ENCODE results near the gene SEMA6A. TPM values are rescaled to one million over a fixed set of nuclear protein-coding genes. Genes with fewer than 3 reads are reported as not detected.
A peak's percentile ranks its signal among the peaks of the same experiment; 100 is the strongest.

The SEMA6A gene
- polyA plus RNA-seq, 3 donors = 0.16 TPM; not detected in 2

GRCh38 chr5:116467465-116467843, 107.2 kb downstream of the SEMA6A start:
- no peak for TF ChIP-seq CTCF (IDR thresholded peaks at IDR 0.05)
- Histone ChIP-seq H3K9ac (ENCODE audit: insufficient read depth, low read length, poor library complexity, severe bottlenecking) (no peak overlapping the region), H3K27me3 (ENCODE audit: control insufficient read depth in 2 of 2, insufficient read depth in 2 of 2, low read length in 2 of 2) (no peaks in the 10 kb centered on the region), H3K9me3 (replicated peaks in 1 of 2; ENCODE audit: control insufficient read depth in 1 of 2, insufficient read depth in 1 of 2, low read length in 2 of 2) (peaks cover 8 to 12% of the 10 kb centered on the region in 2 donors), H3K27ac (ENCODE audit: low read depth in 1 of 2, low read length in 2 of 2) (no peak overlapping the region), H3K4me2 (replicated peaks; ENCODE audit: extremely low read depth, low read length, poor library complexity, severe bottlenecking) (no peak overlapping the region), H3K79me2 (ENCODE audit: insufficient read depth, low read length) (no peaks in the 10 kb centered on the region), H3K36me3 (replicated peaks in 1 of 2; ENCODE audit: control insufficient read depth in 1 of 2, insufficient read depth in 2 of 2, low read length in 2 of 2) (no peaks in the 10 kb centered on the region), H4K20me1 (ENCODE audit: insufficient read depth, low read length) (no peaks in the 10 kb centered on the region), H3K4me1 (ENCODE audit: control insufficient read depth in 1 of 2, insufficient read depth in 2 of 2, low read length in 2 of 2) (no peaks in the 10 kb centered on the region), H2AFZ (ENCODE audit: insufficient read depth, low read depth, low read length, poor library complexity, severe bottlenecking) (no peak overlapping the region), H3K4me3 (replicated peaks in 1 of 3; ENCODE audit: low read depth in 2 of 3, low read length in 3 of 3) (no peak overlapping the region)
- peaks cover 0 to 1% (median 0%) of the 10 kb centered on the region in 3 donors for H3K27me3 Mint-ChIP-seq (ENCODE audit: low read depth in 3 of 3)
- H3K9me3 Mint-ChIP-seq = peaks cover 0 to 16% (median 6%) of the 10 kb centered on the region in 7 donors
- peak overlapping the region in 1 of 7 donors; percentile 28 for H3K27ac Mint-ChIP-seq
- WGBS (ENCODE audit: insufficient coverage) = 100% methylated on average over 1 of the region's 5 CpGs
- H3K36me3 Mint-ChIP-seq = peaks cover 2 to 5% of the 10 kb centered on the region in 2 donors
- intact Hi-C loops (cut with micrococcal nuclease) = no loop called here
- H3K4me3 Mint-ChIP-seq = no peak overlapping the region
- DNase-seq = no peak
- H3K4me1 Mint-ChIP-seq = no peaks in the 10 kb centered on the region

- no peaks in the 10 kb centered on the region for H3K4me1 ChIP-seq (ENCODE audit: control insufficient read depth in 1 of 2, insufficient read depth in 2 of 2, low read length in 2 of 2)
- intact Hi-C loops (cut with micrococcal nuclease) = no loop called here
- Mint-ChIP-seq H3K9me3 (peaks cover 0 to 16% (median 6%) of the 10 kb centered on the region in 7 donors), H3K36me3 (peaks cover 2 to 5% of the 10 kb centered on the region in 2 donors), H3K27me3 (ENCODE audit: low read depth in 3 of 3) (peaks cover 0 to 1% (median 0%) of the 10 kb centered on the region in 3 donors), H3K4me1 (no peaks in the 10 kb centered on the region), H3K4me3 (no peak overlapping the region), H3K27ac (no peak overlapping the region)
- H3K79me2 ChIP-seq (ENCODE audit: insufficient read depth, low read length) = no peaks in the 10 kb centered on the region
- H3K4me2 ChIP-seq (replicated peaks; ENCODE audit: extremely low read depth, low read length, poor library complexity, severe bottlenecking) = no peak overlapping the region
- no peak for DNase-seq
- H3K27ac ChIP-seq (ENCODE audit: low read depth in 1 of 2, low read length in 2 of 2) = no peak overlapping the region
- H3K9me3 ChIP-seq (replicated peaks in 1 of 2; ENCODE audit: control insufficient read depth in 1 of 2, insufficient read depth in 1 of 2, low read length in 2 of 2) = peaks cover 8 to 12% of the 10 kb centered on the region in 2 donors
- no peaks in the 10 kb centered on the region for H3K27me3 ChIP-seq (ENCODE audit: control insufficient read depth in 2 of 2, insufficient read depth in 2 of 2, low read length in 2 of 2)
- H3K36me3 ChIP-seq (replicated peaks in 1 of 2; ENCODE audit: control insufficient read depth in 1 of 2, insufficient read depth in 2 of 2, low read length in 2 of 2) = no peaks in the 10 kb centered on the region
- WGBS (ENCODE audit: insufficient coverage) = 100% methylated on average over 3 of the region's 7 CpGs
- TF ChIP-seq CTCF (IDR thresholded peaks at IDR 0.05) = no peak
- no peak overlapping the region for H3K4me3 ChIP-seq (replicated peaks in 1 of 3; ENCODE audit: low read depth in 2 of 3, low read length in 3 of 3)
- no peak overlapping the region for H3K9ac ChIP-seq (ENCODE audit: insufficient read depth, low read length, poor library complexity, severe bottlenecking)
- H2AFZ ChIP-seq (ENCODE audit: insufficient read depth, low read depth, low read length, poor library complexity, severe bottlenecking) = no peak overlapping the region
- no peaks in the 10 kb centered on the region for H4K20me1 ChIP-seq (ENCODE audit: insufficient read depth, low read length)
These were observed 107.7 kb downstream of the SEMA6A start for GRCh38 chr5:116466727-116467464.

Measured in CD14-positive monocyte (primary cell).